ENCODE data around the gene APH1A. TPM values are rescaled to one million over a fixed set of nuclear protein-coding genes. Genes with fewer than 3 reads are reported as not detected.

APH1A gene
- total and polyA plus RNA-seq, 9 of the 15 experiments (the other 6 are each of a cell fraction or from before 2014, with no cell fraction given) = 5.6 to 123 (median 77.0) TPM

DNA sequence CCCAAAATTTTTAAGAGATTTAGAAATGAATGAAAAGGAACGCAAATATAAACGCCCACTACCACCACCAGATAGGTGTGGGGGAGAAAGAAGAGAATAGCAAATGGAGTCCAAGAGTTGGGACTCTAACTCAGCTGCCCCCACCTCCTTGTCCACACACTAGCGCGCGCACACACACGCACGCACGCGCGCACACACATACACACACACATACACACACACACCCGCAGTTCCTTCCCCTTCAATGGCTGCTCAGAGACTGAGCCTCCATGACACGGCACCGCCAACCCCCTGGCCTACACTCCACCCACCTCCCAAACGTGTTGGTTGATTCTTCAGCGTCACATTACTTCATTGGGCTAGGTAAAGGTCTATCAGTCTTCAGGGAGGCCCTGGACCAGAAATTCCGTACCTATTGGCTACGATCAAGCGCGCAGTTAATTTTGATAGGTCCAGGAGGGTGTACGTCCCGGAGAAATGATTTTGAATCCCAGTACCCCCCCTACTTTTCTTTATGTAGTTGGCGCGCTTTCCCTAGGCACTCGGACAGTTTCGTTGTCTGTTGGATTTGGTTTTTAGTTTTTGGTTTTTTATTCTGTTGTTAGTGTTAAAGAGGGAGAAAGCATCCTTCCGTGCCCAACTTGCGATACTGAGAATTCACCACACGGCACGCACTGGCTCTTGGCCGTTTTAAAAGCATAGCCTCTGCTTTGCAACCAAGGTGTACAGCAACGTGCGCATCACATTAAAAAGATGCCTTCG, 32.8 kb downstream of the APH1A start, which contains the start of gene ANP32E (continued):
- TF ChIP-seq ARNT (IDR thresholded peaks at IDR 0.05) (peak in 1 of 2 experiments; percentile 71; a peak in 3 of 4 replicates), ZNF695 (CRISPR knock-in tag; IDR thresholded peaks at IDR 0.05) (no peak), SNIP1 (IDR thresholded peaks at IDR 0.05; ENCODE audit: low read depth) (no peak), ZNF551 (CRISPR knock-in tag; IDR thresholded peaks at IDR 0.05) (no peak), DACH1 (IDR thresholded peaks at IDR 0.05; ENCODE audit: partially characterized antibody) (no peak), ARID1B (IDR thresholded peaks at IDR 0.05) (peak; percentile 70), USF2 (CRISPR knock-in tag; IDR thresholded peaks at IDR 0.05) (no peak), ZFP91 (CRISPR knock-in tag; IDR thresholded peaks at IDR 0.05) (no peak), ATF1 (CRISPR knock-in tag; IDR thresholded peaks at IDR 0.05) (no peak), ATF1 (tag; IDR thresholded peaks at IDR 0.05) (peak; percentile 98), ZNF316 (IDR thresholded peaks at IDR 0.05) (peak; percentile 45), KDM5B (IDR thresholded peaks at IDR 0.05; ENCODE audit: insufficient replicate concordance, low read depth, low read length) (peak; percentile 98), VEZF1 (CRISPR knock-in tag; IDR thresholded peaks at IDR 0.05) (peak; percentile 99), ZNF217 (CRISPR knock-in tag; IDR thresholded peaks at IDR 0.05) (no peak), PYGO2 (tag; IDR thresholded peaks at IDR 0.05) (no peak), ZNF384 (IDR thresholded peaks at IDR 0.05; ENCODE audit: low read depth, low read length) (peak; percentile 13; the same call in 1 of the 2 replicates), PCBP1 (IDR thresholded peaks at IDR 0.05; ENCODE audit: low read depth, low read length, poor library complexity, severe bottlenecking) (no peak), HDAC3 (IDR thresholded peaks at IDR 0.05; ENCODE audit: borderline replicate concordance, partially characterized antibody) (no peak), ZBTB49 (CRISPR knock-in tag; IDR thresholded peaks at IDR 0.05; ENCODE audit: borderline replicate concordance) (0 out of 2 replicates have a peak, but pooled peaks have one; percentile 64), FOXK1 (CRISPR knock-in tag; IDR thresholded peaks at IDR 0.05; ENCODE audit: borderline replicate concordance) (0 out of 2 replicates have a peak, but pooled peaks have one; percentile 74)
- TF ChIP-seq, protein P1, sequence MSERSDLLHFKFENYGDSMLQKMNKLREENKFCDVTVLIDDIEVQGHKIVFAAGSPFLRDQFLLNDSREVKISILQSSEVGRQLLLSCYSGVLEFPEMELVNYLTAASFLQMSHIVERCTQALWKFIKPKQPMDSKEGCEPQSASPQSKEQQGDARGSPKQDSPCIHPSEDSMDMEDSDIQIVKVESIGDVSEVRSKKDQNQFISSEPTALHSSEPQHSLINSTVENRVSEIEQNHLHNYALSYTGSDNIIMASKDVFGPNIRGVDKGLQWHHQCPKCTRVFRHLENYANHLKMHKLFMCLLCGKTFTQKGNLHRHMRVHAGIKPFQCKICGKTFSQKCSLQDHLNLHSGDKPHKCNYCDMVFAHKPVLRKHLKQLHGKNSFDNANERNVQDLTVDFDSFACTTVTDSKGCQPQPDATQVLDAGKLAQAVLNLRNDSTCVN (CRISPR knock-in tag; IDR thresholded peaks at IDR 0.05) = peak; percentile 91

All from K562 (cell line).